Neural cell (in vitro differentiated cells): ENCODE measurements around the gene CANT1. TPM values are rescaled to one million over a fixed set of nuclear protein-coding genes. Genes with fewer than 3 reads are reported as not detected.

Experiments
- H2AFZ ChIP-seq: fragments of 200-600, 300-800 bp; sonication (generic), shearing (Covaris generic); 2 replicates; pipeline ENCODE4 v1.6.0; 2014; ENCODE audit warnings: low read depth, mild to moderate bottlenecking, antibody characterized with exemption, low read length, moderate library complexity
- H3F3A ChIP-seq: fragments of 200-600 bp; shearing (Covaris generic); 2 replicates; pipeline ENCODE4 v1.6.1; 2016; ENCODE audit warnings: mild to moderate bottlenecking, moderate library complexity, mixed read lengths, antibody characterized with exemption, low read length; ENCODE audit not compliant: insufficient read depth, poor library complexity, severe bottlenecking
- H3K27ac ChIP-seq: fragments of 200-600, 300-800 bp; sonication (generic), shearing (Covaris generic); 2 replicates; pipeline ENCODE4 v1.5.1; 2014; ENCODE audit warnings: mild to moderate bottlenecking, low read length, moderate library complexity
- H3K27me3 ChIP-seq: fragments of 300-800, 200-600 bp; sonication (generic), shearing (Covaris generic); 2 replicates; pipeline ENCODE4 v1.6.0; 2014; ENCODE audit warnings: mild to moderate bottlenecking, low read depth, low read length, moderate library complexity; ENCODE audit not compliant: insufficient read depth
- H3K36me3 ChIP-seq: fragments of 300-800, 200-600 bp; sonication (generic), shearing (Covaris generic); 2 replicates; pipeline ENCODE4 v1.5.1; 2014; ENCODE audit warnings: mild to moderate bottlenecking, antibody characterized with exemption, low read length, moderate library complexity; ENCODE audit not compliant: insufficient read depth
- H3K4me2 ChIP-seq: fragments of 300-800, 200-600 bp; sonication (generic), shearing (Covaris generic); 2 replicates; pipeline ENCODE4 v1.6.0; 2014; ENCODE audit warnings: mild to moderate bottlenecking, low read length
- H3K4me3 ChIP-seq: fragments of 300-800, 200-600 bp; sonication (generic), shearing (Covaris generic); 2 replicates; pipeline ENCODE4 v1.5.1; 2014; ENCODE audit warnings: mild to moderate bottlenecking, low read length, moderate library complexity
- H3K79me2 ChIP-seq: fragments of 200-600 bp; shearing (Covaris generic); replicated peaks from 2 replicates; pipeline ENCODE4 v1.6.0; 2014; ENCODE audit warnings: mild to moderate bottlenecking, low read length, moderate library complexity; ENCODE audit not compliant: insufficient read depth
- H3K9ac ChIP-seq: fragments of 300-800, 200-600 bp; sonication (generic), shearing (Covaris generic); 2 replicates; pipeline ENCODE4 v1.6.1; 2016; ENCODE audit warnings: mild to moderate bottlenecking, low read length, mixed read lengths
- H3K9me2 ChIP-seq: fragments of 200-600 bp; shearing (Covaris generic); 2 replicates; pipeline ENCODE4 v1.6.1; 2016; ENCODE audit warnings: mild to moderate bottlenecking, low read length, mixed read lengths; ENCODE audit not compliant: insufficient read depth
- H3K9me3 ChIP-seq: fragments of 200-600, 300-800 bp; sonication (generic), shearing (Covaris generic); 2 replicates; pipeline ENCODE4 v1.6.1; 2016; ENCODE audit warnings: mild to moderate bottlenecking, mixed run types, low read length, moderate library complexity, mixed read lengths
- H4K20me1 ChIP-seq: fragments of 200-600 bp; shearing (Covaris generic); 2 replicates; pipeline ENCODE4 v1.6.1; 2016; ENCODE audit warnings: mild to moderate bottlenecking, mixed run types; ENCODE audit not compliant: insufficient read depth
- CTCF ChIP-seq: fragments of 450-650 bp; IDR thresholded peaks from 2 replicates; pipeline ENCODE4 v1.5.1; 2014; ENCODE audit warnings: antibody characterized with exemption, mild to moderate bottlenecking, moderate library complexity; ENCODE audit not compliant: poor library complexity, severe bottlenecking
- EP300 ChIP-seq: fragments of 450-650 bp; conservative IDR thresholded peaks from 2 replicates; pipeline ENCODE4 v1.6.1; 2014; ENCODE audit warnings: antibody characterized with exemption, mild to moderate bottlenecking, moderate library complexity; ENCODE audit not compliant: poor library complexity, severe bottlenecking
- EZH2 ChIP-seq: fragments of 200-600, 300-800 bp; shearing (Covaris generic), sonication (generic); IDR thresholded peaks from 2 replicates; pipeline ENCODE4 v1.6.1; 2014; ENCODE audit warnings: antibody characterized with exemption, low read length, borderline replicate concordance, mild to moderate bottlenecking; ENCODE audit not compliant: insufficient read depth, poor library complexity, severe bottlenecking
- MXI1 ChIP-seq: fragments of 450-650 bp; conservative IDR thresholded peaks from 2 replicates; pipeline ENCODE4 v1.6.1; 2014; ENCODE audit warnings: antibody characterized with exemption, mild to moderate bottlenecking; ENCODE audit not compliant: poor library complexity, severe bottlenecking
- POLR2AphosphoS5 ChIP-seq: IDR thresholded peaks from 2 replicates; pipeline ENCODE4 v1.6.1; 2012
- RAD21 ChIP-seq: fragments of 450-650 bp; conservative IDR thresholded peaks from 2 replicates; pipeline ENCODE4 v1.6.1; 2014; ENCODE audit warnings: antibody characterized with exemption, mild to moderate bottlenecking, moderate library complexity
- SMC3 ChIP-seq: fragments of 450-650 bp; conservative IDR thresholded peaks from 2 replicates; pipeline ENCODE4 v1.6.1; 2014; ENCODE audit warnings: antibody characterized with exemption, mild to moderate bottlenecking, moderate library complexity; ENCODE audit not compliant: poor library complexity
- TAF1 ChIP-seq: IDR thresholded peaks from 2 replicates; pipeline ENCODE4 v1.6.1; 2012; ENCODE audit warnings: low read depth
- polyA plus RNA-seq: library from polyadenylated mRNA; depleted of rRNA; stranded (reverse); fragments of >200 nt; gene quantifications from 2 replicates; pipeline ENCODE4 v1.2.3, GENCODE V29; 2014
- TF ChIP-seq, protein P1 (sequence below): IDR thresholded peaks from 2 replicates; pipeline ENCODE4 v1.6.1; 2012; ENCODE audit warnings: borderline replicate concordance

The CANT1 gene
- polyA plus RNA-seq, 1 donor from 2014 or later, result 17.7 TPM

DNA sequence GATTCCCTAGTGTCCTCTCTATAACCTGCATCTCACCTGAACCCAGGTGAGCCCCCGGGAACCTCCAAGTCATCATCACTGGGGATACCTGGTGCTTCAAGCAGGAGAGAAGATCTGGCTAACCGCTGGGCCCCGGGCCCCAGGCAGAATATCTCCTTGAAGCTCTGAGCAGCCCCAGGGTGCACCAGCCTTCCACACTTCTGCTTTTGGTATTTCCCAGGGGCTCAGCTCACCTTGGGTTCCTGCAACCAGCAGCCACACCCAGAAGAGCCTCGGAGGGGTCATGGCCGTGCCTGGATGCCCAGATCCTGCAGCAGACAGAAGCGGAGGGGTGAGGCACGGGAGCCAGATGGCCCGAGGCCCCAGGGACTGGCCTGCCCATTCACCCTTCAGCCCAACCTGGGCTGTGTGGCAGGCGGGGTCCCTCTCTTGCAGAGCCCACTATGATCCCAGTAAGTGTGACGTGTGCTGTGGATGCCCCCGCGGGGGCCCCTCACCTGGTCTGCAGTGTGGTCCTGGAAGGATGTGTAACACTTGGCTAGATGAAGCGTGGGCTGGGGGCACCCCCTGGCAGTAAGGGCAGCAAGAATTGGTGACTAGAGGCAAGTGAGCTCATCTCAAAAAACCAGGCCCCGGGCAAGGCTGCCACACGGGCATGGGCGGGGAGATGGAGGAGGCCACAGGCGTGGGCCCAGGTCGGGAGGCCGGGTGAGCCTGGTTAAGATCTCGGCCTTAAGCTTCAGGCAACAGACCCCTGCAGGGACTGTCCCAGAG lies 32.5 kb downstream of the CANT1 start:
- H3K9me3 ChIP-seq, result no peaks in the 10 kb centered on the region
- no peak overlapping the region for H3K4me2 ChIP-seq
- no peaks in the 10 kb centered on the region for H3K27me3 ChIP-seq
- no peaks in the 10 kb centered on the region for H3K9me2 ChIP-seq
- no peak overlapping the region for H3K4me3 ChIP-seq
- no peak overlapping the region for H3K27ac ChIP-seq
- H4K20me1 ChIP-seq, result no peaks in the 10 kb centered on the region
- TF ChIP-seq MXI1, result no peak
- no peak for TF ChIP-seq SMC3
- TF ChIP-seq CTCF, result no peak
- TF ChIP-seq EP300, result no peak
- no peak for TF ChIP-seq POLR2AphosphoS5
- no peak for TF ChIP-seq RAD21
- no peak for TF ChIP-seq TAF1
- TF ChIP-seq, protein P1, sequence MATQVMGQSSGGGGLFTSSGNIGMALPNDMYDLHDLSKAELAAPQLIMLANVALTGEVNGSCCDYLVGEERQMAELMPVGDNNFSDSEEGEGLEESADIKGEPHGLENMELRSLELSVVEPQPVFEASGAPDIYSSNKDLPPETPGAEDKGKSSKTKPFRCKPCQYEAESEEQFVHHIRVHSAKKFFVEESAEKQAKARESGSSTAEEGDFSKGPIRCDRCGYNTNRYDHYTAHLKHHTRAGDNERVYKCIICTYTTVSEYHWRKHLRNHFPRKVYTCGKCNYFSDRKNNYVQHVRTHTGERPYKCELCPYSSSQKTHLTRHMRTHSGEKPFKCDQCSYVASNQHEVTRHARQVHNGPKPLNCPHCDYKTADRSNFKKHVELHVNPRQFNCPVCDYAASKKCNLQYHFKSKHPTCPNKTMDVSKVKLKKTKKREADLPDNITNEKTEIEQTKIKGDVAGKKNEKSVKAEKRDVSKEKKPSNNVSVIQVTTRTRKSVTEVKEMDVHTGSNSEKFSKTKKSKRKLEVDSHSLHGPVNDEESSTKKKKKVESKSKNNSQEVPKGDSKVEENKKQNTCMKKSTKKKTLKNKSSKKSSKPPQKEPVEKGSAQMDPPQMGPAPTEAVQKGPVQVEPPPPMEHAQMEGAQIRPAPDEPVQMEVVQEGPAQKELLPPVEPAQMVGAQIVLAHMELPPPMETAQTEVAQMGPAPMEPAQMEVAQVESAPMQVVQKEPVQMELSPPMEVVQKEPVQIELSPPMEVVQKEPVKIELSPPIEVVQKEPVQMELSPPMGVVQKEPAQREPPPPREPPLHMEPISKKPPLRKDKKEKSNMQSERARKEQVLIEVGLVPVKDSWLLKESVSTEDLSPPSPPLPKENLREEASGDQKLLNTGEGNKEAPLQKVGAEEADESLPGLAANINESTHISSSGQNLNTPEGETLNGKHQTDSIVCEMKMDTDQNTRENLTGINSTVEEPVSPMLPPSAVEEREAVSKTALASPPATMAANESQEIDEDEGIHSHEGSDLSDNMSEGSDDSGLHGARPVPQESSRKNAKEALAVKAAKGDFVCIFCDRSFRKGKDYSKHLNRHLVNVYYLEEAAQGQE, result no peak
- TF ChIP-seq EZH2, result no peak
- no peak overlapping the region for H3K9ac ChIP-seq
- H2AFZ ChIP-seq, result no peak overlapping the region
- H3F3A ChIP-seq, result no peaks in the 10 kb centered on the region
- H3K79me2 ChIP-seq, result no peaks in the 10 kb centered on the region
- H3K36me3 ChIP-seq, result no peaks in the 10 kb centered on the region

- no peak overlapping the region for H2AFZ ChIP-seq
- no peaks in the 10 kb centered on the region for H3K79me2 ChIP-seq
- H3K9ac ChIP-seq, result no peak overlapping the region
- no peak overlapping the region for H3K4me3 ChIP-seq
- H3K27ac ChIP-seq, result no peak overlapping the region
- no peaks in the 10 kb centered on the region for H3K9me3 ChIP-seq
- H3F3A ChIP-seq, result no peaks in the 10 kb centered on the region
- TF ChIP-seq TAF1, result no peak
- no peak for TF ChIP-seq SMC3
- TF ChIP-seq, protein P1, result no peak
- TF ChIP-seq EP300, result no peak
- no peak for TF ChIP-seq RAD21
- TF ChIP-seq POLR2AphosphoS5, result no peak
- H3K27me3 ChIP-seq, result no peaks in the 10 kb centered on the region
- H3K4me2 ChIP-seq, result no peak overlapping the region
- H3K9me2 ChIP-seq, result no peaks in the 10 kb centered on the region
- no peaks in the 10 kb centered on the region for H4K20me1 ChIP-seq
- H3K36me3 ChIP-seq, result no peaks in the 10 kb centered on the region
Observed at GRCh38 chr17:78974635-78975591, 34.7 kb downstream of the CANT1 start.
